ENCODE results near the gene PDXK.

The PDXK gene

DNA sequence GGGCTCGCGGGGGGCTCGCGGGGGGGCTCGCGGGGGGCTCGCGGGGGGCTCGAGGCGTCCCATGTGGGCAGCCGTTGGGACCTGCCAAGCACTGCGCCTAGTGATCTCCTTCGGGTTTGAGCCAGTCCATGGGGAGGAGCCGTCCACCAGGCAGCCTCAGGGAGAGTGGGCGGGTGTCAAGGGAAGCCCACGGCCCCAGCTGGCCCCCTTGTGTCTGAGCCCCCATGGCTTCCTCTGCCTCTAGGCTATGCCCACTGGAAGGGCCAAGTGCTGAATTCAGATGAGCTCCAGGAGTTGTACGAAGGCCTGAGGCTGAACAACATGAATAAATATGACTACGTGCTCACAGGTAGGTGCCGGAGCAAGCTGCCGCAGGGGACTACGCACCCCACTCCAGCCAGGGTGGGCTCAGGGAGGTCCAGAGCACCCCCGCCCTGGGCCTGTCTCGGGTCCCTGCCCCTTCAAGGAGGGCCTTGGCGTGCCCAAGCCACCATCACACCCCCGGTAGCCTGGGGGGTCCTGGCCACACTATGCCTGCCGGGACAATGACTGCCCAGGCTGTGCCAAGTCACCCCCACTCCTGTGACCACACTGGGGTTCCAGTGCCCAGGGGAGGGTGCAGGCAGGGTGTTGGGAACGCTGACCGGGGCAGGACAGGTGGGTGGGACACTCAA, 22.6 kb downstream of the PDXK start:
- DNase-seq (ENCODE audit: low spot score), result no peak

DNA sequence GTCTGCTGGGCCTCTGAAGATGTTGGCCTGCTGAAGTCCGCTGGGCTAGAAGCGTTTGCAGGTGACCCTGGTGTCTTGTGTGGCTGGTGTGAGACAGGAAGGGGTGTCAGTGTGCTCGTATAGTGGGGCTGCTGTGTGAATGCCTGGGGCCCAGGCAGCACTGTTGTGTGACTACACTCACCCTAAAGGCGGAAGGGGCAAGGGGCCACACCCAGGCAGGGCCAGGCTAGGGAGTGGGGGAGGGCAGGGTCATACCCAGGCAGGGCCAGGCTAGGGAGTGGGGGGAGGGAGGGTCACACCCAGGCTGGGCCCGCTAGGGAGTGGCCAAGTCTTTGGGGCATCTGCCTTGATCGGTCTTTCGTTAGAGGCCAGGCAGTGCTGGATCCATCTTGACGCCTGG, 25.0 kb downstream of the PDXK start:
- no peak for DNase-seq (ENCODE audit: low spot score)

GRCh38 chr21:43744725-43745124, 25.8 kb downstream of the PDXK start:
- DNase-seq (ENCODE audit: low spot score), result no peak

- no peak for DNase-seq (ENCODE audit: low spot score)
Measured at GRCh38 chr21:43745772-43746517, 27.0 kb downstream of the PDXK start.

DNA sequence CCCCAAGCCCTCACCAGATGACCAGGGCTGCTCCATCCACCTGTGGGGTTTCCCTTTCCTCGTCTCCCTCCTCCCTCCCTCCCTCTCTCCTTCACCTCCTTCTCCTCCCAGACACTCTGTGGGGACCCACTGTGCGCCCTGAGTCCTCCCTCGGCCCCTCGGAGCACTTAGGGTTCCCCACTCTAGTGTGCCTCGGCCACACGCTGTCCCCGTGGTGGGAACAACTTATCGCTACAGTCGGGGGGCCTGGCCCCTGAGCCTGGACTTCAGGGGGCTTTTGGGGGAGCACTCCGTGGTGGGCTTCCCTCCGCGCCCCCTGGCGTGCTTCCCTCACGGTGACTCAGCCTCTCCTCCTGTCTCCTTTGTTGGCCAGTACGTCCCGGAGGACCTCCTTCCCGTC, 29.7 kb downstream of the PDXK start:
- DNase-seq (ENCODE audit: low spot score), result no peak

GRCh38 chr21:43749651-43750262, 30.8 kb downstream of the PDXK start:
- DNase-seq (ENCODE audit: low spot score), result no peak

GRCh38 chr21:43750339-43751033, 31.6 kb downstream of the PDXK start:
- DNase-seq (ENCODE audit: low spot score), result no peak

DNA sequence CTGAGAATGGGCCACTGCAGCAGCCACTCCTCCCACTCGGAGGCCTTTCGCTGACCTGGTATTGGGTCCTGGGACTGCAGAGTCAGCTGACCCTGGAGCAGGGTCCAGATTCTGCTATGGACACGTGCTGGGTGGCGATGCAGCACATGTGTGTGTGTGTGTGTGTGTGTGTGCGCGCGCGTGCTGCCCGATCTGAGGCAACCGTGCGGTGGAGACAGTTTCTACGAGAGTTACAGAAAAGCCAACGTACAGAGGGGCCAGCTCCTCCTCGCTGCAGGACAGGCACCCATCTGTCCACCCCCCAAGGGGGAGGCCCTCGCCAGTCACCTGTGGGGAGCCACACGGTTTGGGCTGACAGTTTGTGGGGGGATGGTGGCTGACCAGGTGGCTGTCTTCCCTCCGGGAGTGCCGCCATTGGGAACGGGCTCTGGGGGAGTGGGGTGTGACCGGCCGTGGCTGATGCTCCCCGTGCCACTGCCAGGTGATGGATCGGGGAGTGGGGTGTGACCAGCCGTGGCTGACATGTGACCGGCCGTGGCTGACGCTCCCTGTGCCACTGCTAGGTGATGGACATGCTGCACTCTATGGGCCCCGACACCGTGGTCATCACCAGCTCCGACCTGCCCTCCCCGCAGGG, 33.1 kb downstream of the PDXK start:
- no peak for DNase-seq (ENCODE audit: low spot score)

DNA sequence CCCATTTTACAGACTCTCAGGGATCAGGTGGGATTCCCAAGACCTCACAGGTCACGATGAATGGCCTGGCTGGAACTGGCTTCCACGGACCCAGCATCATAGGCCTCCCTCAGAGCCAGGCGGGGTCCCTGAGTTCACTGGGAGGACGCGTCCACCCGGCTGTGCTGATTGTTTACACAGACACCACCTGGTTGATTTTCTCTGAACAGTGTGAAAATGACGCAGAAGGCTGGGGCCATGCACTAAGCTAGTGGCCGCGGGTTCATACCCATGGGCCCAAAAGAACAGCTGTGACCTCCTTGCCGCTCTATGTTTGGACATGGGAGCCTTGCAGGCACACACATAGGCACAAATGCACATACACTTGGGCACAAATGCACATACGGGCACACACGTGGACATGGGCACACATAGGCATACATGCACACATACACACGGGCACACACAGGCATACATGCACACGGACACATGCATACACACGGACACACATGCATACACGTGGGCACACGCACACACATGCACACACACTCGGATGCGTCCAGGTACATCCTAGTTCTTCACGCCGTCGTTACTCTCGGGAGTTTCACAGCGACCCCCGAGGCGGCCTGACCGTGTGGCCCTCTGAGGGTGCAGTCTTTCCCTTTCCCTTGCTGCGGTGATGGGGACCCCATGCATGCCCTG, 34.0 kb downstream of the PDXK start:
- DNase-seq (ENCODE audit: low spot score), result no peak

- no peak for DNase-seq (ENCODE audit: low spot score)
Measured at GRCh38 chr21:43753439-43753799, 34.5 kb downstream of the PDXK start.

DNA sequence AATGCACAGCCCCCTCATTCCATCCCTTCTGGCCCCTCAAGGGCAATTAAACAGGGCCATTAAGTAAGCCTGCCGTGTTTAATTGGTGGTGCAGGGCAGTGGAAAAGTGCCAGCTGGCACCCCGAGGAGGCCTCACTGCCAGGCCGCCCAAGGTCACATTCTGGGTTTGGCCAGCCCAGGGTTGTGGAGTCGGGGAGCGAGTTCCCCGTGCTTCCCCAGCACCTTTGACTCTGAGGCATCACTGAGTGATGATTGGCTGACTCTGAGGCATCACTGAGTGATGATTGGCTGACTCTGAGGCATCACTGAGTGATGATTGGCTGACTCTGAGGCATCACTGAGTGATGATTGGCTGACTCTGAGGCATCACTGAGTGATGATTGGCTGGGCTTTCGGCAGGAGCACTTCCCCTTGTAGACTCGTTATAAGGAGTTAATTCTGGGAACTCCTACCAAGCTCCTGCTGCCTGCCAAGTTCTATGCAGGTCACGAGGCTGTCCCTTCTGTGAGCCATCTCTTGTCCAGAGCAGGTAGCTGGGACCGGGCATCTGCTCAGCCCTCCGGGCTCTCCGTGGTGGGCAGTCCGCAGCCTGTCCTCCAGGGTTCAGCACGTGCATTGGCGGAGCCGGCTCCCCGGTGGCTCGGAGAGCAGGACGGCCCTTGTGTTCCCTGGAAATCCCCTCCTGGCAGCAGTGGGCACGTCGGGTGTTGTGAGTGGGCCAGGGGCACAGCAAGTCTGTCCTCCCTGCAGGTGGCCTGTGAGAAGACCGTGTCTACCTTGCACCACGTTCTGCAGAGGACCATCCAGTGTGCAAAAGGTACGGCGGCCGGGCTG, 36.2 kb downstream of the PDXK start:
- DNase-seq (ENCODE audit: low spot score), result no peak

- DNase-seq (ENCODE audit: low spot score), result no peak
Measured at GRCh38 chr21:43755820-43756594, 37.1 kb downstream of the PDXK start.

DNA sequence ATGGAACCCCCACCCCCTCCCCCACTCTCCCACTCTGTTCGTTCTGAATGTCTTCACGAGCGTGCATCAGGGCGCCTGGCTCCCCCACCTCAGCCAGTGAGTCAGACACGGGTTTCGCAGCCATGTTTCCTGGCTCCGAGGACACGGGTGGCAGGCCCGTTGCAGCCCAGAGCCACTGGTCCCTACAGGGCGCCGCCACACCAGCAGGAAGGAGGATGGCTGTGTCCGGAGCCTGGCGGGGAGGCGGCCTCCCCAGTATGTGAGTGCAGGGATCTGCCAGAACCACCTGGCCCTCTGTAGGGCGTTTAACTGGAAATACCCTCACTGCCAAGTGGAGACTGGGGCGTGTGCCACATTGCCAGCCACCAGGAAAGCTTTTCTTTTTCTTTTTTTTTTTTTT, 38.7 kb downstream of the PDXK start:
- DNase-seq (ENCODE audit: low spot score), result no peak

GRCh38 chr21:43758111-43758641, 39.2 kb downstream of the PDXK start:
- no peak for DNase-seq (ENCODE audit: low spot score)

DNA sequence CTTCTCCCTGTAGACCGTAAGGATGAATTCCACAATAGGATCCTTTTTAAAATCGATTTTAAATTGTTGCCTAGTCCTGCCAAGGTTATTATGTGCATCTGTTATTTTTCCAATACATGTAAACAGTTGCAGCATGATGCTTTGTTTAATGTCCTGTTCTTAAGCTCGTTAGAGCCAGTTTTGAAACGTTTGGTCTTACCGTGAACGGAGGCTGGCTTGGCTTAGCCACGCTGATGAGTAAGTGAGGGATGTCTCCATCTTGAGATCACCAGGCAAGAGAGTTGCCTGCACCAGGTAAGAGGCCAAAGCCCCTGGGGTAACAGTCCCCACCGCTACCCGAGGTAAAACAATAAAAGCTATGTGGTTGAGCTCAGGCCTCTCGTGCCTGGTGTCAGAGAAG, 39.9 kb downstream of the PDXK start:
- no peak for DNase-seq (ENCODE audit: low spot score)

DNA sequence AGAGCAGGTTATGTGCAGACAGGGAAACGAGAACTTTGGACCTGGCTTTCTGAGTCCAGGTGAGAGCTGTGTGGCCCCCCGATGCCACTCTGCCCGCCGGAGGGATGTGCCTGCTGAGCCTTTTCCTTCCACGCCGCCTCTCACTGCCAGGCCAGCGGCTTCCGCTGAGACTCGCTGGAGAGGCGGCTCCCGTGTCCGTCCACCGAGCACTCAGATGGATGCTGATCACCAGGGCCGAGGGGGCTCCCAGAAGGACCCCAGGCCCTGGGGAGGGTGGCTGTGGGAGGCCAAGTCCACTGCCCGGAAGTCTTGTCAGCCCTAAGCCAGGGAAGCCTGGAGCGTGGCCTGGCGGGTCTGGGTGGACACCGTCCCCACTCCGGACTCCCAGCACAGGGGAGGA, 40.7 kb downstream of the PDXK start:
- DNase-seq (ENCODE audit: low spot score), result no peak

GRCh38 chr21:43760391-43760958, 41.5 kb downstream of the PDXK start:
- DNase-seq (ENCODE audit: low spot score), result no peak

- DNase-seq (ENCODE audit: low spot score), result no peak
Measured at GRCh38 chr21:43761886-43762285, 43.0 kb downstream of the PDXK start.

Measured in left forelimb (tissue), 1 donor.